HG02678 (cell line): ENCODE measurements around the gene RNF217.
"Not testable (repeated sequence)": the region's sequence is repeated elsewhere in the genome, so short reads cannot be mapped to it uniquely, and the experiment has no call there.

Experiments used
- ATAC-seq: cut with Tn5 transposase; IDR thresholded peaks from one replicate; pipeline ENCODE4 v1.9.1; 2021; ENCODE audit warnings: mild to moderate bottlenecking, moderate library complexity; ENCODE audit not compliant: unreplicated experiment

RNF217 gene

DNA sequence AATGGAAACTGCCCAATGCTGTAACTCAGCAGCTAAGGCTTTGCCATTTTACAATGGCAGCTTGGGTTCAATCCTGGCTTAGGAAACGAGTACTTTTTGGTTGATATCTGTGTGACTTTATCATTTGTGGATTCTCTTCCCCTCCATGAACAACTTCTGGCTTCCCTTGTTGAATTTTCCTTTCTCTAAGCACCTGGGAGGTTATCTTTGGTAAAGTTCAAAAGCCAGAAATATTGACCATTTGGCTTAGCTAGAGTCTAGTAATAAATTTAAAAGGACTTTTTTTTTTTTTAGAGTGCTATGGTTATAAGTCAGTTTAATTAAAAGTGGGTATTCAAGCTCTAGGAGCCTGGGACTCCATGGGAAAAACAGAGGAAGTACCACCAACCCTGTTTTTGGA, 159.7 kb downstream of the RNF217 start:
- ATAC-seq: no peak

DNA sequence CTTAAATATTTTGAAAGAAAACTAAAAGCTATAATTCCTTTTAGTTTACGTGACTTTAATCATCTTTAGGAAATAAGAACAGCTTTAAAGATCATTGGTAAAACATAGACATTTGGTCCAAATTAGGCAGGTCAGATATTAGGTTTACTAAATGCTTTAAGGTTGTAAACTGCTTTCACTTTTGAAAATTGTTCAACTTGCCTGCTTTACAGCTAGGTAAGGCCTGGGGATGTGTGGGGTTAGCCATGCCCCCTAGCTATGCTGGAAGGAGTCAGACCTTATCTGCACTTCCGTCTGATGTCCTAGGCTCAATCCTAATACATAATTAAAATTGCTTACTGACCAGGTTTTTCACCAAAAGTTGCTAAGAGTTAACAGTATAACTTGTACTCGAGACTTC, 160.8 kb downstream of the RNF217 start:
- no peak for ATAC-seq

DNA sequence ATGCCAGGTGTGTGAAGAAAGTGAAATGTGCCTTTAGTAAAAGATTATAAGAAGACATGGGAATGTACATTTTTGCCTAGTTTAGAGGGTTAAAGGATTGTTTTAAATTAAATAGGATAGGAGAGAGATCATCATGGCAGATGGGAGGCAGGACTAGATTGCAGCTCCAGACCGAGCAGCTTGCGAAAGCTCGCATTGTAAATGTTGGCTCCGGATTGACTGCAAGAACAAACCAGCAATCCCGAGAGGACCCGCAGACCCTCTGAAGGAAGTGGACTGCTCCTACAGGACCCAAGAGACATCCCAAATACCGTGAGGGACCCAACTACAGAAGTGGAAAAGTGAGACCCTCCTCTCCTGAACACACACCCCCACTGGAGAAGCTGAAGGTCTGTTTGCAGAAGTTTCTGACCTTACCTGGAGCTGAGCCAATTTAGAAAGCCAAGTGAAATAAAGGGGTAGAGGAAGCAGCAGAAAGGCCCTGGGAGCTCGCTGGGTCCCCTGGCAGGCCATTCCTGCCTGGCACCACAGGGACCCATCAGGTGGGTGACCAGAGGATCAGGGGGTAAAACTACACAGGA, 161.3 kb downstream of the RNF217 start:
- no peak for ATAC-seq

DNA sequence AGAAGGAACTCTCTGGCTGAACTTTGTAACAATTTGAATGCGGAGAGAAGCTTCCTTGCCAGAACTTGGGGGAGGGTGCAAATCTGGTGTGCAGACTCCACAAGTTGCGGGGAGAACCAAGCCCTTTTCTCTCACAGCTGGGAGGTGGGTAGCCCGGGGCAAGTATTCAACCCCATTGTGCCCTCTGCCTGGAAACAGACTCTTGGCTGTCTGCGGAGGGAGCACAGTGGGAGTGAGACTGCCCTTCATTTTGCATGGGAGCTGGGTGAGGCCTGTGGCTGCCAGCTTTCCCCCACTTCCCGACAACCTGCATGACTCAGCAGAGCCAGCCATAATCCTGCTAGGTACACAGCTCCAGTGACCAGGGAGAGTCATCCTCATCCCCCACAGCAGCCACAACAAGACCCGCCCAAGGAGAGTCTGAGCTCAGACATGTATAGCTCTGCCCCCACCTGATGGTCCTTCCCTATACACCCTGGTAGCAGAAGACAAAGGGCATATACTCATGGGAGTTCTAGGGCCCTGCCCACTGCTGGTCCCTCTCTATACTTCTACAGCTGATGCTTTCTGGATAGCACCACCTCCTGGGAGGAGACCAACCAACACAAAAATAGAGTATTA, 161.9 kb downstream of the RNF217 start:
- ATAC-seq: no peak

DNA sequence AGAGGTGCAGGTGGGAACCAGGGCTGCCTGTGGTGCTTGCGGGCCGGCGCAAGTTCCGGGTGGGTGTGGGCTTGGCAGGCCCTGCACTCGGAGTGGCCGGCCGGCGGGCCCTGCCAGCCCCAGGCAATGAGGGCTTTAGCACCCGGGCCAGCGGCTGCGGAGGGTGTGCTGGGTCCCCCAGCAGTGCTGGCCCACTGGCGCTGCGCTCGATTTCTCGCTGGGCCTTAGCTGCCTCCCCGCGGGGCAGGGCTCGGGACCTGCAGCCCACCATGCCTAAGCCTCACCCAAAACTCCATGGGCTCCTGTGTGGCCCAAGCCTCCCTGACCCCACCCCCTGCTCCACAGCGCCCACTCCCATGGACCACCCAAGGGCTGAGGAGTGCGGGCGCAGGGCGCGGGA, 163.6 kb downstream of the RNF217 start:
- not testable (repeated sequence) for ATAC-seq

DNA sequence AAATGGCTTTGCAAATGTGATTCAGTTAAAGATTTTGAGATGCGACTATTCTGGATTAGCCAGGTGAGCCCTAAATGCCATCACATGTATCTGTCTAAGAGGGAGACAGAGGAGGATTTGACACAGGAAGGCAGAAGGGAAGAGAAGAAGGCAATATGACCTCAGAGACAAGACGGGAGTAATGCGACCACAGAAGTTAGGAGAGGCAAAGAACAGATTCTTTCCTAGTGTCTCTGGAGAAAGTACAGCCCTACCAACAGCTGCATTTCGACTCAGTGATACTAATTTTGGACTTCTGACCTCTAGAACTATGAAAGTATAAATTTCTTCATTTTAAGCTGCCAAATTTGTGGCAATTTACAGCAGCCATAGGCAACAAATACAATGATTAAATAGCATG, 167.1 kb downstream of the RNF217 start:
- no peak for ATAC-seq

DNA sequence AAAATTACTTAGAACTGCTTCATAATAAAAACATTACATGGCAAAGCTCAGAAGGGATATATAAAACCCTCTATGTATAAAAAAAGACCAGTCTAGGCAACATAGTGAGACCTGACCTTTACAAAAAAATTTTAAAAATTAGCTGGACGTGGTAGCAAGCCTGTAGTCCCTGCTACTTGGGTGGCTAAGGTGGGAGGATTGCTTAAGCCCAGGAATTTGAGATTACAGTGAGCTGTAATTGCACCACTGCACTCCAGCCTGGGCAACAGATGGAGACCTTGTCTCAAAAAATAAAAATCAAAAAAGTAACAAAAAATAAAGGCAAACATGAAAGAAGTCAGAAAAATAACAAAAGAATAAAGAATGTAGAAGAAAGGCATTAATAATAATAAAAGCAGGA, 169.8 kb downstream of the RNF217 start:
- ATAC-seq: no peak

DNA sequence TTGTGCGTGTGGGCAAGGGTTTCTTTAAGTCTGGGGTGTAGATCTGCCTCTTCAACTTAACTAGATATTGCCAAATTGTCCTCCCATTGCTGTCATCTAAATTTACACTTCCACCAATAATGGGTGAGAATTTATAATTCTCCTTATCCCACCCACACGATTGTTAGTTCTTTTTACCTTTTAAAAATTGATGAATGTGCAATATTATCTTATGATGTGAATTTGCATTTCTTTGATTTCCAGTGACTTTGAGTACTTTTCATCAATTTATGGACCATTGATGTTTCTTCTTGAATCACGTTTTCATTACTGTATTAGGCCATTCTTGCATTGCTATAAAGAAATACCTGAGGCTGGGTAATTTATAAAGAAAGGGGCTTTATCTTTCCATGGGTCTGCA, 174.1 kb downstream of the RNF217 start:
- ATAC-seq: no peak

DNA sequence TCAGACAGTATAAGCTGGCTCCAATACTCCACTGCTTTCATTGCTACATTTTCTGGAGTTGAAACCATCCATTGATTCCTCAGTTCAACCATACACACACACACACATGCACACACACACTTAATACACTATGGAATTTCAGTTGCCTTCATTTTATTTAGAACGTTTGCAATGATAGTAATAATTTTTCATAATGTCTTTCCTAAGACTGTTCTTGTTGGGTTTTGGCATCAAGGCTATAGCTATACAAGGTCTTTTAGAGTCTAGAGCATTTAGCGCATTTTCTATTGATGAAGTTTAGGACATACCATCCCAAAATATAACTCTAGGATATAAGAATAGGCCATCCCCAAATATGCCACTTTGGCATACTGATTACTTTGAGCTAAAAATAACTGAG, 175.8 kb downstream of the RNF217 start:
- no peak for ATAC-seq

DNA sequence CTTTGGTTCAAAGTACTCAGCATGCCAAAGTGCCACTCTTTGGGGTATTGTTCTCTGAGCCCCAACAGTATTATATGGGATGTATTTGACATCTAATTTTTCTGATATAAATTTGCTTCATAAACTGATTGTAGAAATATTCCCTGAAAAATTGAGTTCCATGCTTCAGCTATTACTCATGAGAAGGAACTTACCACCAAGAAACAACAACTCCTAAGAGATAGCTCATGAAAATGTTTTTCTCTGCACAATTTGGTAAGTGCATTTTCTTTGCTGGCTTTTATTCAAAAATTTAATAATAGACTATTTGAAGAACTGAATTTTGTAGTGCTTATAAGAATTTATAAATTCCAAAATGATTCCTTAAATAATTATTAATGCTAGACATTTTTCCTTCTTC, 178.6 kb downstream of the RNF217 start:
- ATAC-seq: no peak
